K562 (cell line): Measurements from ENCODE around the gene ARHGAP18.

Source experiments
- BCLAF1 ChIP-seq, 2 experiments: fragments of 450-650 bp in 1 of 2; IDR thresholded peaks; 2 replicates each; pipeline ENCODE4 v1.6.1; 2011 to 2017; ENCODE audit warnings: low read depth in 2 of 2, antibody characterized with exemption in 1 of 2, borderline replicate concordance in 1 of 2, low read length in 1 of 2, mild to moderate bottlenecking in 1 of 2, mixed read lengths in 1 of 2; ENCODE audit not compliant: control insufficient read depth in 1 of 2
- FOXJ3 ChIP-seq: sonication (generic); formaldehyde crosslinking; IDR thresholded peaks from 2 replicates; pipeline ENCODE4 v1.4.0; 2020; ENCODE audit warnings: mild to moderate bottlenecking, missing genetic modification reagents
- MAZ ChIP-seq, 2 experiments: fragments of 450-650 bp in 1 of 2; sonication (generic) in 1 of 2; formaldehyde crosslinking; IDR thresholded peaks in 1 of 2; conservative IDR thresholded peaks in 1 of 2; 2 replicates each; pipeline versions ENCODE4 v1.4.0 to v1.5.0; 2020; ENCODE audit warnings: mild to moderate bottlenecking in 1 of 2, missing genetic modification reagents in 1 of 2
- NFYB ChIP-seq: IDR thresholded peaks from 2 replicates; pipeline ENCODE4 v1.6.1; 2011; ENCODE audit warnings: mild to moderate bottlenecking, moderate library complexity; ENCODE audit not compliant: insufficient read length; ENCODE audit errors: extremely low read depth
- POLR2AphosphoS5 ChIP-seq: IDR thresholded peaks from 2 replicates; pipeline ENCODE4 v1.6.1; 2011; ENCODE audit warnings: mild to moderate bottlenecking, low read depth, low read length, moderate library complexity; ENCODE audit not compliant: control insufficient read depth, insufficient read depth
- PPARD ChIP-seq: fragments of 250-450 bp; sonication (Bioruptor Pico); IDR thresholded peaks from 2 replicates; pipeline ENCODE4 v1.8.0; 2022; ENCODE audit warnings: inconsistent platforms, mild to moderate bottlenecking, moderate library complexity
- RCOR1 ChIP-seq, 2 experiments: IDR thresholded peaks; 2 replicates each; pipeline ENCODE4 v1.6.1; 2012; ENCODE audit warnings: low read depth in 2 of 2, low read length in 2 of 2, borderline replicate concordance in 1 of 2, improper control_type of control experiment in 1 of 2
- SIN3A ChIP-seq, 2 experiments: fragments of 150-350 bp in 1 of 2; IDR thresholded peaks; 2 replicates each; pipeline ENCODE4 v1.6.1; 2011 to 2016; ENCODE audit warnings: borderline replicate concordance in 2 of 2, low read depth in 2 of 2, low read length in 2 of 2, mild to moderate bottlenecking in 2 of 2, moderate library complexity in 2 of 2; ENCODE audit not compliant: control insufficient read depth in 1 of 2

GRCh38 chr6:129733290-129733689 lies 23.3 kb upstream of the ARHGAP18 start:
- no peak for TF ChIP-seq PPARD (CRISPR knock-in tag)
- no peak for TF ChIP-seq BCLAF1 (IDR thresholded peaks at IDR 0.05; ENCODE audit: borderline replicate concordance in 1 of 2, control insufficient read depth in 1 of 2, low read depth in 2 of 2, low read length in 1 of 2)
- TF ChIP-seq RCOR1 (IDR thresholded peaks at IDR 0.05; ENCODE audit: borderline replicate concordance in 1 of 2, low read depth in 2 of 2, low read length in 2 of 2) = no peak
- TF ChIP-seq POLR2AphosphoS5 = no peak
- TF ChIP-seq MAZ (CRISPR knock-in tag; conservative IDR thresholded peaks at IDR 0.05 in 1 of 2, IDR thresholded peaks at IDR 0.05 in 1 of 2) = no peak
- TF ChIP-seq FOXJ3 = no peak
- TF ChIP-seq SIN3A (IDR thresholded peaks at IDR 0.05; ENCODE audit: borderline replicate concordance in 2 of 2, control insufficient read depth in 1 of 2, low read depth in 2 of 2, low read length in 2 of 2) = no peak
- TF ChIP-seq NFYB = no peak
